Measurements from ENCODE around the gene PAX5.

The PAX5 gene

GRCh38 chr9:36928210-36928609 lies 105.9 kb downstream of the PAX5 start:
- DNase-seq = no peak

GRCh38 chr9:36924757-36925432 lies 109.2 kb downstream of the PAX5 start:
- DNase-seq = no peak

GRCh38 chr9:36924071-36924470 lies 110.0 kb downstream of the PAX5 start:
- no peak for DNase-seq

GRCh38 chr9:36923025-36923625 lies 110.9 kb downstream of the PAX5 start:
- DNase-seq = no peak

- no peak for DNase-seq
Measured at GRCh38 chr9:36922548-36922947, 111.5 kb downstream of the PAX5 start.

GRCh38 chr9:36914212-36914577 lies 119.9 kb downstream of the PAX5 start:
- no peak for DNase-seq

GRCh38 chr9:36913393-36914211 lies 120.5 kb downstream of the PAX5 start:
- DNase-seq = no peak

GRCh38 chr9:36912620-36913019 lies 121.4 kb downstream of the PAX5 start:
- no peak for DNase-seq

- no peak for DNase-seq
Measured at GRCh38 chr9:36911601-36912412, 122.3 kb downstream of the PAX5 start.

- no peak for DNase-seq
Measured at GRCh38 chr9:36911037-36911436, 123.0 kb downstream of the PAX5 start.

GRCh38 chr9:36906492-36906891 lies 127.6 kb downstream of the PAX5 start:
- no peak for DNase-seq

- no peak for DNase-seq
Measured at GRCh38 chr9:36905101-36906066, 128.7 kb downstream of the PAX5 start.

GRCh38 chr9:36903541-36904435 lies 130.3 kb downstream of the PAX5 start:
- no peak for DNase-seq

- DNase-seq = no peak
Measured at GRCh38 chr9:36902861-36903524, 131.1 kb downstream of the PAX5 start.

- DNase-seq = no peak
Measured at GRCh38 chr9:36902080-36902716, 131.9 kb downstream of the PAX5 start.

GRCh38 chr9:36901528-36901927 lies 132.5 kb downstream of the PAX5 start:
- no peak for DNase-seq

GRCh38 chr9:36900856-36901220 lies 133.2 kb downstream of the PAX5 start:
- no peak for DNase-seq

GRCh38 chr9:36900136-36900855 lies 133.8 kb downstream of the PAX5 start:
- DNase-seq = no peak

GRCh38 chr9:36899406-36899805 lies 134.7 kb downstream of the PAX5 start:
- no peak for DNase-seq

Measured in left hindlimb (tissue), 1 donor.